ENCODE data around the gene KRTAP2-1. TPM values are rescaled to one million over a fixed set of nuclear protein-coding genes. Genes with fewer than 3 reads are reported as not detected.
"Not testable (repeated sequence)": the region's sequence is repeated elsewhere in the genome, so short reads cannot be mapped to it uniquely, and the experiment has no call there.

Gene KRTAP2-1, protein sequence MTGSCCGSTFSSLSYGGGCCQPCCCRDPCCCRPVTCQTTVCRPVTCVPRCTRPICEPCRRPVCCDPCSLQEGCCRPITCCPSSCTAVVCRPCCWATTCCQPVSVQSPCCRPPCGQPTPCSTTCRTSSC
- polyA plus RNA-seq (2011; rRNA removed) (not detected in 2 replicates), polyA plus RNA-seq (2017; fragmentation: RNase III; extraction: RNeasy Plus Mini Kit Qiagen cat#74134 plus additional on column Dnase treatment) (not detected in 3 replicates), polyA minus RNA-seq (2011; rRNA and poly(A)+ RNA removed) (not detected in 2 replicates)
- polyA plus RNA-seq (2012; cell fraction: cytosol; rRNA removed) = not detected in 2 replicates
- not detected in 2 replicates for polyA plus RNA-seq (2012; cell fraction: nucleus; rRNA removed)

DNA sequence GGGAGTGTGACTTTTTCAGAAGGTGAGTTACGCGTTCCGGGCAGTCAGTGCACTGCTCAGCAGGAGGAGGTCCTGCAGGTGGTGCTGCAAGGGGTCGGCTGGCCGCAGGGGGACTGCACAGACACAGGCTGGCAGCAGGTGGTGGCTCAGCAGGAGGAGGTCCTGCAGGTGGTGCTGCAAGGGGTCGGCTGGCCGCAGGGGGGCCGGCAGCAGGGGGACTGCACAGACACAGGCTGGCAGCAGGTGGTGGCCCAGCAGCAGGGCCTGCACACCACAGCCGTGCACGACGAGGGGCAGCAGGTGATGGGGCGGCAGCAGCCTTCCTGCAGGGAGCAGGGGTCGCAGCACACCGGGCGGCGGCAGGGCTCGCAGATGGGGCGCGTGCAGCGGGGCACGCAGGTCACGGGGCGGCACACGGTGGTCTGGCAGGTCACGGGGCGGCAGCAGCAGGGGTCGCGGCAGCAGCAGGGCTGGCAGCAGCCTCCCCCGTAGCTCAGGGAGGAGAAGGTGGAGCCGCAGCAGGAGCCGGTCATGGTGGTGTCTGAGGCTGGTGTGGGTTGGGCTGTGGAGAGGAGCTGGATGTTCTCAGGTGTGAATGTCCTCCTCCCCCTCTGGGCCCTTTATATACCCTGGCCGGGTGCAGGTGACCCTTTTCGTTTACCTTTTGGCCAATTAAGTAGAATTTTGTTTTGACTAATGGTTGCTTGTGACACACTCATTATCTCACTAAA is at the start of gene KRTAP2-1:
Gene KRTAP2-1 (minus strand): TSS at position 582 of the 731 bp plus-strand sequence. CDS start 49 bp downstream, at position 533.
- FAIRE-seq; H3K4me2 ChIP-seq; H3K27ac ChIP-seq; H3K4me1 ChIP-seq; H3K4me3 ChIP-seq; DNase-seq (ENCODE audit: low read depth in 1 of 2, low spot score in 1 of 2); POLR2A ChIA-PET: not testable (repeated sequence)
- H3K9me3 ChIP-seq = peaks cover 11% of the 10 kb centered on the region; the same call in 2 of the 3 replicates
- CTCF ChIA-PET = interaction anchor here (1.4 kb wide), 1 partner anchor 276 kb away, joined by 10 read pairs; no protein-coding TSS in a partner anchor
- 91% methylated on average over 5 of the region's 33 CpGs for WGBS (ENCODE audit: missing lambda C conversion rate)
- peak in 1 of 2 experiments; percentile 50; a peak in 2 of 6 replicates for ATAC-seq

DNA sequence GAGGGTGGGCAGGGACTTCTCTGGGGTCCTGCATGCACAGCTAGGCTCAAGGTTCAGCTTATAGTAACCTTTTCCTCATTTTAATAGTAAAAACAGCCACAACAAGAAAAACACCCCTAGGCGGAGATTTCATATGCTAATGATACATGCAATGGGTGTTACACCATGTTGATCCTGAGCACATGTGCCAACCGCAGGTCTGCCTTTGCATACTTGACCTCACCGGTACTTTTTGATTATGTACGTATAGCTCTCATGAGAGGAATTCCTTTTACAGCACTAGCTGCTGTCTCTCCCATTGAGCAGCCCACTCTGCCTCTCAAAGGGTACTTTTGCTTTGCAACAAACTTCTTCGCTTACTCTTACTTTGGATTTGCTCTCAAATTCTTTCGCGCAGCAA is 48.9 kb upstream of the KRTAP2-1 start:
- Histone ChIP-seq H3K4me3 (no peak overlapping the region), H3K4me1 (peaks cover 27% of the 10 kb centered on the region; the same call in 2 of the 3 replicates), H3K9me3 (no peaks in the 10 kb centered on the region), H3K4me2 (no peak overlapping the region), H3K27ac (no peak overlapping the region)
- ATAC-seq = no peak
- DNase-seq (ENCODE audit: low read depth in 1 of 2, low spot score in 1 of 2) = no peak
- TF ChIP-seq CHD4 (IDR thresholded peaks at IDR 0.05; ENCODE audit: borderline replicate concordance) = no peak
- no peak for TF ChIP-seq ZFP36 (IDR thresholded peaks at IDR 0.05; ENCODE audit: borderline replicate concordance, partially characterized antibody)
- TF ChIP-seq KDM5A (IDR thresholded peaks at IDR 0.05) = no peak
- no peak for TF ChIP-seq RARB (CRISPR knock-in tag; IDR thresholded peaks at IDR 0.05)
- no peak for TF ChIP-seq ELK1 (IDR thresholded peaks at IDR 0.05; ENCODE audit: low read depth, low read length)
- no peak for TF ChIP-seq NR3C1 (IDR thresholded peaks at IDR 0.05)
- TF ChIP-seq, protein P1, sequence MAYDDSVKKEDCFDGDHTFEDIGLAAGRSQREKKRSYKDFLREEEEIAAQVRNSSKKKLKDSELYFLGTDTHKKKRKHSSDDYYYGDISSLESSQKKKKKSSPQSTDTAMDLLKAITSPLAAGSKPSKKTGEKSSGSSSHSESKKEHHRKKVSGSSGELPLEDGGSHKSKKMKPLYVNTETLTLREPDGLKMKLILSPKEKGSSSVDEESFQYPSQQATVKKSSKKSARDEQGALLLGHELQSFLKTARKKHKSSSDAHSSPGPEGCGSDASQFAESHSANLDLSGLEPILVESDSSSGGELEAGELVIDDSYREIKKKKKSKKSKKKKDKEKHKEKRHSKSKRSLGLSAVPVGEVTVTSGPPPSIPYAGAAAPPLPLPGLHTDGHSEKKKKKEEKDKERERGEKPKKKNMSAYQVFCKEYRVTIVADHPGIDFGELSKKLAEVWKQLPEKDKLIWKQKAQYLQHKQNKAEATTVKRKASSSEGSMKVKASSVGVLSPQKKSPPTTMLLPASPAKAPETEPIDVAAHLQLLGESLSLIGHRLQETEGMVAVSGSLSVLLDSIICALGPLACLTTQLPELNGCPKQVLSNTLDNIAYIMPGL (CRISPR knock-in tag; IDR thresholded peaks at IDR 0.05; ENCODE audit: borderline replicate concordance) = no peak
- no peak for TF ChIP-seq ZC3H11A (IDR thresholded peaks at IDR 0.05)
- no peak for TF ChIP-seq RCOR1 (IDR thresholded peaks at IDR 0.05; ENCODE audit: low read depth, low read length)
- no peak for TF ChIP-seq RAD21 (conservative IDR thresholded peaks at IDR 0.05 in 1 of 2, IDR thresholded peaks at IDR 0.05 in 1 of 2)
- TF ChIP-seq EHF (CRISPR knock-in tag; IDR thresholded peaks at IDR 0.05) = no peak
- no peak for TF ChIP-seq RNF2 (IDR thresholded peaks at IDR 0.05; ENCODE audit: borderline replicate concordance, low read depth)
- TF ChIP-seq HOXB13 (CRISPR knock-in tag; IDR thresholded peaks at IDR 0.05; ENCODE audit: low read depth) = no peak
- TF ChIP-seq SMC3 (IDR thresholded peaks at IDR 0.05) = no peak
- no peak for TF ChIP-seq SREBF2 (IDR thresholded peaks at IDR 0.05)
- no peak for TF ChIP-seq FOSL2 (IDR thresholded peaks at IDR 0.05)
- no peak for TF ChIP-seq FOSL2 (CRISPR knock-in tag; IDR thresholded peaks at IDR 0.05)
- no peak for TF ChIP-seq ESRRA (IDR thresholded peaks at IDR 0.05; ENCODE audit: borderline replicate concordance, low read length)
- TF ChIP-seq FOSB (CRISPR knock-in tag; IDR thresholded peaks at IDR 0.05) = no peak
- no peak for TF ChIP-seq HOXA7 (CRISPR knock-in tag; IDR thresholded peaks at IDR 0.05)
- ChIA-PET POLR2A (no interaction called here), CTCF (no interaction called here)
- FAIRE-seq = no peak
- WGBS (ENCODE audit: missing lambda C conversion rate) = 92% methylated on average over 7 of the region's 7 CpGs
